HPDE6-E6E7 (cell line): ENCODE measurements around the gene SLC14A1.
A peak's percentile ranks its signal among the peaks of the same experiment; 100 is the strongest.
"Not testable (repeated sequence)": the region's sequence is repeated elsewhere in the genome, so short reads cannot be mapped to it uniquely, and the experiment has no call there.

Experiments used
- DNase-seq: peaks from one replicate; pipeline ENCODE4 v3.0.0; 2011; ENCODE audit warnings: missing footprints; ENCODE audit errors: extremely low spot score

The SLC14A1 gene

DNA sequence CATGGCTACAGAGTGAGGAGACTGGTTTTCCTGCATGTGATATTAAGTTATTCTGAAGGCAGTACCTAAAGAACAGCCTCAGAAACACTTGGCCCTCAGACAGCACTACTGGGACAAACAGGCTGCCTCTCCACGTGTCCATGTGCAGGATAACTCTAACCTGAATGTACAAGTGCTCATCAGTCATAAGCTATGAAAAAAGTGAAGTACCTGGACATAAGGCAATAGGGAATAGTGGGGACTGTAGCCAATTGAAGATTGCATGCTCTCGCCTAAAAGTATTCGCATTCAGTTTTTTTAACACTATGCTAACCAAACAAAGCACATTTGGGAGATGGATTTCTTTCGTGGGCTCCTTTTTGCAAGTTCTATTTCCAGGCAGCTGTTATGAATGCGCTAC is 33.0 kb downstream of the SLC14A1 start:
- DNase-seq, result no peak

DNA sequence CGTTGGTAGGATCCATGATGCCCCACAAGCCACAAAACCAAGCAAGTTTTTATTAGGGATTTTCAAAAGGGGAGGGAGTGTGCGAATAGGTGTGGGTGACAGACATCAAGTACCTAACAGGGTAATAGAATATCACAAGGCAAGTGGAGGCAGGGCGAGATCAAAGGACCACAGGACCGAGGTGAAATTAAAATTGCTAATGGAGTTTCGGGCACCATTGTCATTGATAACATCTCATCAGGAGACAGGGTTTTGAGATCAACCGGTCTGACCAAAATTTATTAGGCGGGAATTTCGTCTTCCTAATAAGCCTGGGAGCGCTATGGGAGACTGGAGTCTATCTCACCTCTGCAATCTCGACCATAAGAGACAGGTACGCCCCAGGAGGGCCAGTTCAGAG is 33.7 kb downstream of the SLC14A1 start:
- DNase-seq, result not testable (repeated sequence)

DNA sequence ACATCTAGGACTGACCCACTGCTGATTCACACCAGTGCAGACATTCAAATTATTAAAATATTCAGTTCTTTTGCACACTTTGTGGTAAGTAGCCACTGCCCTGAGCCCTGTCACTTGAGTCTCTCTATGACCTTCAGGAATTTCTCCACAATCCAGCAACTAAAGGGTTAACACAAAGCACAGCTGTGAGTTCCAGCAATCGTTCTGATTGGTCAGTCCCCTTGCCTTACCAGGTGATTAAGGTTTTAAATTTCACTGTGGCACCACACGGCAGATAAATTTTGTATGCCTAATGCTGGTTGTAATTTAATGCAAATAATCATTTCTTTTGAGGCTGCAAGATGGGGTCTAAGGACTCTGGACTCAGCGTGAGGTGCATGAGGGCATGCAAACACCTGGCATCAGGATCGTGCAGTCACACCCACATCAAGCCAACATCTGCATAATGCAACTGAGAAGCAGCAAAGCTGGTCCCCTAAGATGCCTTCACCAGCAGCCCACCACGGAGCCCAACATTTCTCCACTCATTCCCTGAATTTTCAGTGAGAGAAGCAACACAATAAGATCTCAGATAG is 36.6 kb downstream of the SLC14A1 start:
- DNase-seq, result no peak

DNA sequence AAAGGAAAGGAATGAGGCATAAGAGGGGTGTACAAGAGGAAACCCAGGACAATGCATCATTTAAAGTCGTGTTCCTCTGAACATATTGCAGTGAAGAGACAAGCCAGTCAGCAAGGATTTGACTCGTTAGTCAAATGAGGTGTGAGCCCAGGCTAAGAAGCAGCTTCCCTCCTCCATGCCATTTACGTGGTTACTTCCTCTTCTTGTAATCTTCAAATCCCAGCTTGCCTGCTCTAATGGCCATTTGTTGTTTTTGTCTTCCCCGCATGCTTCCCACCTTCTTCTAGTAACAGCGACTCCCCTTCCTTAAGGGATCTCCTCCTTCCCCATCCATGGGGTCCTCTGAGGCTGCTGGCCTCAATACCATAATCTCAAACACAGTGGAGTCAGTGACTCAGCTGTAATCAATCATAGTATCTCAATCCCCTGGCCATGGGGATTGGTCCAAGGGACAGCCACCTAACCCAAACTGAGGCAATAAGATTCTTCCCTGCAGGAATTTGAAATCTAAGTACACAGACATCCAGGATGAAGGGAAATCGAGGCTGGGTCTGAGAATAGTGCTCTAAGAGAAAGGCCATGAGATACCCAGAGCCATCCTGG is 37.6 kb downstream of the SLC14A1 start:
- DNase-seq, result no peak

DNA sequence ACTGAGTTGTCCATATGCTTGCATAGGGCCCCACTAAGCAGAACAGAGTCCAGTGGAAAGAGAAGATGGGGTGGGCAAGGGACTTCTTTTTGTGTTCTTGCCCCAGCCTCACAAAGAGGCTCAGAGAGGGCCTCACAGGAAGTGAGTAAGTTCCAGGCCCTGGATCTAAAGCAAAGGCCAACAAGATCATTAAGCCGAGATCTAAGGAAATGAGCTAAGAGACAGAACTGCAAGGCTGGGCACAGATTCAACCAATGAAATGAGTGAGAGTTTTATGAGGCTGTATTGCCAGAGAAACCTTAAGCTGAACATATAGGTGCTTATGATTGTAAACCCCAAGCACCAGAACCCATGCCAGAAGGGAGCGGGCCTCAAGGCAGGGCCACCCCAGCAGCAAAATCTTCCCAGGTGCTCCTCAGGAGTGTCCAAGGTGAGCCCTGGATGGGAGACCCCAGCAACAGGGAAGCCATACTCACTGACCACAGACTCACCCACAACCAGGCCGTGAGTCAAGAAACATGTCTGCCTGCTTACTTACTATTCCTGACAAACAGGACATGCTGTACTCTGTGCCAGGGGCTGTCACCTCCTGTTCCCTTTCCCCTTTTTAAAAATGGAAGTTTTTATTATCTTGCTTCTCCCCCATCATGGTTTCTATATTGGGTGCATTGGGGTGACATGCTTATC is 40.2 kb downstream of the SLC14A1 start:
- no peak for DNase-seq

DNA sequence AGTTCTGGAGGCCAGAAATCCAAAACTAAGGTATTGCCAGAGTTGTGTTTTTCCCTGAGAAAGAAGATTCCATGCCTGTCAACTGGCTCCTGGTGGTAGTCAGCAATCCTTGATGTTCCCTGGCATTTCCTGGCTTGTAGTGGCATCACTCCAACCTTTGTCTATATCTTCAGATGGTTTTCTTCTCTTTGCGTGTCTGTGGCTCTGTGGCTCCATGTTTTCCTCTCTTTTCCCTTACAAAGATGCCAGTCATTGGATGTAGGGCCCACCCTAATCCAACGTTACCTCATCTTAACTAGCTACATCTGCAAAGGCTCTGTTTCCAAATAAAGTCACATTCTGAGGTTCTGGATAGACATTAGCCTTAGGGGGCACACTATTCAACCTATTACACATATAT is 41.8 kb downstream of the SLC14A1 start:
- DNase-seq, result no peak

DNA sequence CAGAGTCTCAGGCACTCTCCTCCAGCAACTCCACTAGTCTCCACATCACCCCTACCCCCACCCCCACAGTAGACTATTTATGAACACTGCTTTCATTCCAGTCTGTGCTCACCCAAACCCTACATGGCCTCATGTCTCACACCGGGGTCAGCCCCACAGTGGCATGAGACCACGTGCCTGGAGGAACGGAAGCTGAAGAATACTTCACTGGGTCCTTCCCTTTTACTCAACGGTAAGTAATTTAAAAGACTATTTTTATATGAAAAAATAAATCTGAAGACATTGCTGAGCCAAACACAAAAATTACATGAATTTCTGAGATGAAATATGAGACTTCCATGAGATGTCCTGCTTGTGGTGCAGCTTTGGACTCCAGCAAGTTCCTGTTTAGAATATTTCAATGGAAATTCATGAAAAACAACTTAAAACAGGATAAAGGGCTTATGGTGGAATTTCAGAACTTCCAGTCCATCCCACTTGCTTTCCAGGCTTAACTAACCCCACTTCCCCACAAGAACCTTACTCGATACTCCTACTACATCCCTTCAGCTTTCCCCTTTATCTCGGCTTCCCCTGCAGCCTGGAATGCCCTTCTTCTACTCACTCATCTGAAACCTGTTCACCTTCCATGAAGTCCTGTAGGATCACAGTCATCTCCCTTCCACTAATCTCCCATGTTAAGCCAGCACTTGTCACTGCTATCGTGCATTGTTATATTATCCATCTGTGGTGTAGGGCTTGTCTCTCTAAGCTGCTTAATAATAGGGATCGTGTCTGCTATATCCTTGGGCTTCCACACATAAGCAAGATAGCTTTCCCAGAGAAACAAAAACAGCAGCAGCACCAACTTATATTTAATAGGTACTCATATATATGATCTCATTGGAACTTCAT is 47.9 kb downstream of the SLC14A1 start:
- DNase-seq, result no peak

DNA sequence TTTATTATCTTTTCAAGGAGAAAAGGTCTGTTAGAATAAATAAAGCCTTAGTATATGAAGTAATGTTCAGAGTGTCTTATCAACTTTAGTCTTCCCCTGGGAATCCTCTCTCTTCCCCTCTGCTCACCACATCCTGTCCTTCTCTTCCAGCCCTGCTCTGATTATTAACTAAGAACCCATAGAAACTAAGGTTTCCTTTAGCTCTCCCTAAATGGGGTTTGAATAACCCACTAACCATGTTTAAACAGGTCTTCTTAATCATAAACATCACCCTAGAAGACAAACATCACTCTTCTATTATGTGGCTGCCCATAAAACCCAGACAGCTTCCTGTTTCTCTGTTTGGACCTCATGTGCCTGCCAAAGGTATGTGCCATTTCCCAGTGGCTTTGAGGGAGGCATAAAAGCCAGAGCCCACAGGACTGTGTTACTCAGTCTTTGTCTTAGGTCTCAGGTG is 50.1 kb downstream of the SLC14A1 start:
- DNase-seq, result no peak

DNA sequence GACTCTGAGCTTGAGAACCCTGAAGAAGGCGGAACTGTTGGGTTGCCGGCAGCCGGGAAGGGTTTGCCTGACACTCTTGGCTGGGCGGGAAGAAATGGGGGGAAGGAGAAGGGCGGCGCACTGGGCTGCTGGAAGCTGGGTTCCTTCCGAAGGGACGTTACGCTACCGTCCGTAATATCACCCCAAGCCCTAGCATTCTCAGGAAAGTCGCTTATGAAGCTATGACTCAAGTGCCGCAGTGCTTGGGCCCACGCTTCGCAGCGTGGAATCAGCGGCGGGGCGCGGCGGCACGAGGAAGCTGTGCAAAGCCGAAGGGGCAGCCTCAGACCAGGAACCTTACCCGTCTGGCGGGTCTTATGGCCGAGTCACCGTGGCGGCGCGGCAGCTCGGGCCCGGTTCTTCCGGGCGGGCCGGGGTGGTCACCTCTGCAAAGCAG is 51.3 kb downstream of the SLC14A1 start:
- peak; percentile 56 for DNase-seq

DNA sequence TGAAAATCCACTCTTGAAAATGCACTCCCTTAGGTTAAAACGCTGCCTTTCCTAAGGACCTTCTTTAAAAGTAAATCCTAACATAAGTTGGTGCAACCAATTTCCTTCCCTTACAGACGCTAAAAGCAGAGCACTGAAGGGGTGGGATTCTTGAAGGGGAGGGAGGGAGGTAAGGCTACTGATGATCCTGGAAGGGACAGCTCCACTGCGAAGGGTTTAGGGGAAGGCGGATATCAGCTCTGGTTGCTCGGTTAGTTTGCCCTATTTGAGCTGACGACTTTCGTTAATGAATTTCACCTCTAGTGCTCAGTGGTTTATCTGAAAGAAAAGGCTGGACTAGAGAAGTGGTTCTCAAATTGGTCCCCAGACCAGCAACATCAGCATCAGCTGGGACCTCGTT is 51.8 kb downstream of the SLC14A1 start:
- DNase-seq, result no peak

DNA sequence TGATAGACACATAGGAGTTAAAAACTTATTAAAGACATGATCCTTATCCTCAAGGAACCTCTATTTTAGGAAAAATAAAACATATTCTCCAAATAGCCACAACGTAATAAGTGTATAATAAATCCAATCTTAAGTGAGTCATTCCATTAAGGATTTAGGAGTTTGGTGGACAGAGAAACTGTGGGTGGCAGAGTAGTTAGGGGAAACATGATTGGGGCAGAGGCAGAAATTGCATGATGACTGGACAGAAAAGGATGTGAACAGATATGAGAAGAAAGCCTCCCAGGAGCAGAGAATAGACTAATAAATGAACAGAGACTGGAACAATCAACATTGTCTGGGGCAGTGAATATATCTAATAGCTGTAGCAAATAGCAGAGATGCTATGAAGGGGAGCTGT is 53.4 kb downstream of the SLC14A1 start:
- DNase-seq, result no peak

DNA sequence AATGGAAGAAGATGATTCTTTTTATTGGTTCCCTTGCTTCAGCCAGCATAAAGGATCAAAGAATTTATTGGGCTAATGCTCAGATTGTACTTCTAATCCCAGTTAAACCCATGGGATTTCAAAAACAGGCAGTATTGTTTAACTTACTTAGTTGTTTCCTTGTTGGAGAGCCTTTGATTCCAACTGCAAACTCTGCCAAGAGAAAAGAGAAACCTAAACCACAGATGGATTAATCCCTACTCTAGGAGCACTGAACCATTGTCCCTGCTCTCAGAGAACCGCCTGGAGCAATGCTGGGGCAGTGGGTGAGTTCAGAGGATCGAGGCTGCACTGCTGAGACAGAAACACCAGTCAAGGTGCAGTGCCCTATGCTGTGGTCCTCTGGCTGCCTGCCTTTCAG is 56.6 kb downstream of the SLC14A1 start:
- DNase-seq, result no peak

DNA sequence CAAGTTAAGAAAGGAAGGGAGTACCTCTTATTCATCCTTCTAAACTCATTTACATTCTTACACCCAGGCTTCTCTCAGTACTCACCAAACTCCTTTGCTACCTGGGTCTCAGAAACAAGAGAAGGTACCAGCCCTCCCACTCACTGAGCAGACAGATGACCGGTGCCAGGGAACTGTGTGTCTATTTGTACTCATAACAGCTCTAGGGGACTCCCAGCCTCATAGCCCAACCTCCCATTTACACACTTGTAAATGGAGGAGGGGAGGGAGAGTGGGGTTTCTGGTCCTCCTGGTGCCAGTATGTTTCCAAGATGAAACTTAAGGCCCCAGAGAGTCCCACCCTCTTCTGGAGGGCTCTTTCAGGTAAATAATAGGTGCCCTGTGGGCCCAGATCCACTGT is 58.7 kb downstream of the SLC14A1 start:
- DNase-seq, result no peak

DNA sequence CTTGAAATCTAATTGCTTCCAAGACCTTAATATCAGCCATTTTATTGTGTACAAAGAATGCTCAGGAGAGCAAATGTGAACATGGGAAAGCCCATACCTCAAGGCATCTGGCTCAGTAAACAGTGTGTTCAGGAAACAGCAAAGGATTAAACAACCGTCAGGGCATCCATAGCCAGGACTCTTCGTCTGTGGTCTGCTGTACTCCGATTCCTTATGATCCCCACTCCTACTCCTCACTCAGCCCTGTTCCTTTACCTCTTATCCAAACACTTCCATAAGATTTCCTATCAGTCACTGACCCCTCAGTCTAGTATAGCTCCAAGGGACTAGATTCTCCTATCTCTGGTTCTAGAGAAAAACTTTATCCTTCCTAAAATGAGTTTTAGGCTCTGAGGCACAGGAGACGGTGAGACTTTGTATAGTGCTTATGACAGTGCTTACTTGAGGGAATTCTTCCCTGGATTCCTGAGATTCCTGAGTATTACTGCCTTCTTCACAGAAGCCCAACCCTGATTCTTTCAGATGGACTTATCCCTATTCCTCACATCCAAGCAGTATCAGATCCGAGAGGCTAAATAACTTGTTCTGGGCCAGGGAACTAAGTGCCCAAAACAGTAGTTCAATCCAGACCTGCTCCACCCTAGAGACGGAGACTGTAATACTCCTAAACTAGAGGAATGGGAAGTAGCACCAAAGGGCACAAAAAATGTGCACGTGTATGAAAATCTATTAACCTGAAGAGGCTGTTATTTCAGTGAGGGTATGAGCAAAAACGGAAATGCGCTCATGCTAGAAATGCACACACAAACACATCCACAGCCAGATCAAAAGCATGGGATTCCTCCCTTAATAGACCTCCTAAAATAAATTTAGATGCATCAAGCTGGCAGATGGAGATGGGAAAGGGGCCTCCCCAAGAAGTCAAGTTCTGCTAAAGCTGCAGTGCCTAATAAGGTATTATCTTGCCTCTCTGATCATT is 59.4 kb downstream of the SLC14A1 start:
- no peak for DNase-seq

DNA sequence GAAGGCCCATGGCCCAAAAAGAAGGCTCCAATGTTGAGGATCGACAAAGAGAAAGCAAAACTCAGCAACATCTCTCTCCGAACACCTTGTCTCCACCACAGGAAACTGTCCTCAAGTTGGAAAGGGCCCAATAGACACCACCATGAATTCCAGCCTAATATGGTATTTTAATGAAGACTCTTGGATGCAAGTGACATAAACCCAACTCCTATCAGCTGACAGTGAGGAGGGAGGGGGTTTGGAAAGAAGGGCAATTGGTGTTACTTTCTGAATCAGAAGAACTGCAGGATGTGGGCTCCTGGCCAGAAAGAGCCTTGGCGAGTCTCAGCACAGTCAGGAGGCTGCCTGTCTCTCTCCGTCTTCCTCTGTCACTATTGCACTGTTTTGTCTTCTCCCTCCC is 61.2 kb downstream of the SLC14A1 start:
- DNase-seq, result no peak

DNA sequence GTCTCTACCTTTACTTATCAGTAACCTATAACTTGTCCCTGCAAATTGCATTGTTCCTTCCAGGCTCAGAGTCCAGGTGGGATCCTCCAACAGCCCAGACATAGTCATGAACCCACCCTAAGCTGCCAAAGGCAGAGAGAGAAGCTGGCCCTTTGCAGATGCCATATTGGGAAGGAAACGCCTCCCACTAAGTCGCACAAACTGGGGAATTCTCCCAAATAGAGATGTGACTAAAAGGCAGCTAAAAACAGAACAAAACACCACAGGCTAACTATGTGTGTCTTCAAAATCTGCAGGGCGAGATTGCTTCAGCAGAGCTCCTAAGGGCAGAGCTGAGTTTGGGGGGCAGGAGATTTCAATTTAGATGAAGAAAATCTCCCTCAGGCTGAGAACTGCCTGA is 63.0 kb downstream of the SLC14A1 start:
- no peak for DNase-seq

DNA sequence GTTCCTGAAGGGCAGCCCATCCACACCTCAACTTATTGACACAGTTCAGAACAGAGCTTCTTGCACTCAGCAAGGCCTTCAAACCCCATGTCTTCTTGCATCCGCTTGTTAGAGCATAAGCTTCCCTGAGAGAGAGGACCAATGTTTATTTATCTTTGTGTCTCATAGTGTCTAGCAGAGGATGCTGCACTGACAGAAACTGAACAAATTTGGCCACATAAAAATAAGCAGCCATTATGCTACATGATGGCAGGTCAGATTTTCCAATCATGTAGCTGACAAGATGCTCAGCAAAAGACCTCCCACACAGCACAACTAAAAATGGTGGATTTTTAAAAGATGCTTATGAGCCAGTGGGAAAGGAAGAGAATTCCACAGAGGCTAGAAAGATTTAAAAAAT is 63.4 kb downstream of the SLC14A1 start:
- no peak for DNase-seq

DNA sequence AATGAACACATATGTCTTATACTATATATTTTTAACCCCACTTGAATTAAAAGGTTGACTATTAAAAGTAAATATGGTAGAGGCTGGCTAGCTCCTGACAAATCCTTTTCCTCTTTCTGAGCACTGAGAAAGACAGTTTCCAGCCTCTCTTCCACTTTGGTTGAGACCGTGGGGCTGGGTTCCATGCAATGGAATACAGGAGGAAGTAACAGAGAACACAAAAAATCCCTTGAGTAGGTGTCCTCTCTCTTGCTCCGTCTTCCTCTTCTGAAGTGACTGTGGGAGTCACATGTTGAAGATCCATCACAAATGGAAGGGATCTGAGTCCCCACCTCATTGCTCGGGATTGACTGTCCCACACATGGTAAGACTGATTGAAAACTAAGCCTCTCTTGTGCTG is 64.9 kb downstream of the SLC14A1 start:
- no peak for DNase-seq

DNA sequence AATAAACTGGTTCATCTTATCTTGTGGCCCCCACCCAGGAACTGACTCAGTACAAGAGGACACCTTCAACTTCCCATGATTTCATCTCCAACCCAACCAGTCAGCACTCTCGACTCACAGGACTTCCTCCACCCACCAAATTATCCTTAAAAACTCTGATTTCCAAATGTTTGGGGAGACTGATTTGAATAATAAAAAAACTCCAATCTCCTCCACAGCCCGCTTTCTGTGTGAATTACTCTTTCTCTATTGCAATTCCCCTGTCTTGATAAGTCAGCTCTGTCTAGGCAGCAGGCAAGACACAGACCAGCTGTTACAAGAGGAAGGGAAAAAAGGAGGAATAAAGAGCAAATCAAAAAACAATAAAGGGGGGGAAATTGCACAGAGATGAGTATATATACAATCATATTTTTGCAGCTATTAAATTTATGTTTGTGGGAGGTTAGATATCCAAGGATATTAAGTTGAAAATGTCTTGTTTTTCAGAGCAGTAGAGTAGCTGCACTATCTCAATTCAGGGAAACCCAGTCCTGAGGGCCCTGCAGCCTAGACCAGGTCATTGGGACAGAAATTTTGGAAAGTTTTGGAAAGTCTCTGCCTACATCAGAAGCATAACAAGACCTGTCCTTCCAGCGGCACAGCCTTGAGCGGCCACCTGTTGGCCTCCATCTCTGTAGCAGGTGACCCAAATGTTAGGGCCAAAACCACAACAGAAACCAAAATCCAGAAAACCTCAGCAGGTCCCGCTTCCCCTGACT is 68.7 kb downstream of the SLC14A1 start:
- DNase-seq, result no peak

DNA sequence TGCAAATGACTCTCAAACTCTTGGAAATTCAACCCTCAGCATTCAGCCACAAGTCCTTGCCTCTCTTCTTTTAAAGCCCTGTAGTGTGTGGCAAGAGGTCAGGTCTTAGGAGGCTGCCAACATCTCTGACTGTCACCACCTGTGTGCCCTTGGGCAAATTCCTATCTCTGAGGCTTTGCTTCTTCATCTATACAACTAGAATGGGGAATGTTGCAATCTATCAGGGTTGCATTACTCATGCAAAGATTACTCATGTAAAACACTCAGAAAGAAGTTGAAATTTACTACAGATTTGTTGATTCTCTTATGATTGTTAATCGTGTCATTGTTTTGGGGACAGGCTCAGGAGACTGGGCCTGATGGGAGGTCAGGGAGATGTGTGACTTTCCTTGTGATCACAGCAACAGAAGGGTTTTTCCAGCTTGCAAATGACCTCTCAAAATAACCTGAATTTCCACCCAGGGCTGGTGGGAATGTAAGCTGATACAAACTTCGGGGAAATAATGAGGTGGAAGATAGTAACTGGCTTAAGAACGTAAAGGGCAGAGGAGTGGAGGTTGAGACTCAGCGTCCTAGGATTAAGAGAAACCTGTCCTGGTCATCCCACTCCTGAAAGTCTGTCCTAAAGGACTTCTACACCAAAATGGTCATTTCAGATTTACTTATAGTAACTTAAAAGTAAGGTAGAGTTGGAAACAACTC is 69.4 kb downstream of the SLC14A1 start:
- peak; percentile 93 for DNase-seq
